Endothelial cell of umbilical vein (primary cell): ENCODE results near the gene ERG. TPM values are rescaled to one million over a fixed set of nuclear protein-coding genes. Genes with fewer than 3 reads are reported as not detected.

ENCODE experiments used
- BruUV-seq: library from RNA; stranded (reverse); fragments of 400-500 nt; replicated peaks from 2 replicates; lab custom pipeline; 2021; lab: Mats Ljungman, UMichigan
- CTCF ChIA-PET: fragments of 300-600, 350-600 bp; sonication (Branson Sonifier 250); formaldehyde crosslinking; loops from one replicate; lab custom pipeline; 2021; ENCODE audit warnings: antibody characterized with exemption, inconsistent platforms; lab: Charles Lee
- POLR2A ChIA-PET: fragments of 300-600, 350-600 bp; sonication (Branson Sonifier 250); formaldehyde crosslinking; loops from one replicate; lab custom pipeline; 2021; ENCODE audit warnings: antibody characterized with exemption, inconsistent platforms; lab: Charles Lee
- DNase-seq: peaks from one replicate; pipeline ENCODE4 v3.0.0-alpha.2; 2011; ENCODE audit warnings: low read depth, low spot score
- FAIRE-seq: peaks from 2 replicates; lab custom pipeline; 2011; peaks lifted over from hg19 to GRCh38; lab: Jason Lieb, UNC
- H2AFZ ChIP-seq: 2 replicates; pipeline ENCODE4 v1.6.0; 2012; ENCODE audit warnings: low read depth, low read length, control low read depth, inconsistent platforms
- H3K27ac ChIP-seq: 2 replicates; pipeline ENCODE4 v1.5.1; 2011; ENCODE audit warnings: low read depth, mild to moderate bottlenecking, control low read depth, low read length, moderate library complexity; ENCODE audit not compliant: insufficient read depth
- H3K27me3 ChIP-seq, 2 experiments: 2 replicates each; pipeline versions ENCODE4 v1.6.0 to v1.6.1; 2011; ENCODE audit warnings: low read length in 2 of 2, mixed read lengths in 1 of 2; ENCODE audit not compliant: control insufficient read depth in 2 of 2, insufficient read depth in 2 of 2
- H3K36me3 ChIP-seq, 2 experiments: 2 replicates in 1 of 2; 3 replicates in 1 of 2; pipeline ENCODE4 v1.5.1; 2011; ENCODE audit warnings: low read length in 2 of 2, mild to moderate bottlenecking in 1 of 2, moderate library complexity in 1 of 2; ENCODE audit not compliant: control insufficient read depth in 2 of 2, insufficient read depth in 2 of 2; ENCODE audit errors: extremely low read depth in 1 of 2
- H3K4me1 ChIP-seq: 3 replicates; pipeline ENCODE4 v1.5.1; 2011; ENCODE audit warnings: mild to moderate bottlenecking, low read length; ENCODE audit not compliant: control insufficient read depth, insufficient read depth; ENCODE audit errors: extremely low read depth
- H3K4me2 ChIP-seq: 2 replicates; pipeline ENCODE4 v1.6.1; 2011; ENCODE audit warnings: low read length, control low read depth, mixed read lengths; ENCODE audit not compliant: insufficient read depth
- H3K4me3 ChIP-seq, 3 experiments: fragments of 200-600 bp in 1 of 3; sonication (generic), shearing (Covaris generic) in 1 of 3; replicated peaks in 1 of 3; 2 replicates each; pipeline ENCODE4 v1.5.1; 2011 to 2016; ENCODE audit warnings: control low read depth in 3 of 3, low read length in 3 of 3, mild to moderate bottlenecking in 2 of 3, inconsistent platforms in 1 of 3, low read depth in 1 of 3, moderate library complexity in 1 of 3; ENCODE audit not compliant: insufficient read depth in 1 of 3
- H3K79me2 ChIP-seq: 2 replicates; pipeline ENCODE4 v1.6.0; 2012; ENCODE audit warnings: low read length, inconsistent platforms; ENCODE audit not compliant: control insufficient read depth, insufficient read depth
- H3K9ac ChIP-seq: replicated peaks from 2 replicates; pipeline ENCODE3; 2011; ENCODE audit warnings: low read length, control low read depth; ENCODE audit not compliant: insufficient read depth; ENCODE audit errors: extremely low read depth
- H3K9me1 ChIP-seq: replicated peaks from 3 replicates; pipeline ENCODE4 v1.6.0; 2011; ENCODE audit warnings: mild to moderate bottlenecking, low read length; ENCODE audit not compliant: control insufficient read depth, insufficient read depth; ENCODE audit errors: extremely low read depth
- H3K9me3 ChIP-seq: replicated peaks from 2 replicates; pipeline ENCODE4 v1.5.1; 2012; ENCODE audit warnings: low read length, inconsistent platforms; ENCODE audit not compliant: control insufficient read depth, insufficient read depth
- H4K20me1 ChIP-seq: replicated peaks from 2 replicates; pipeline ENCODE3; 2011; ENCODE audit warnings: mild to moderate bottlenecking, low read length; ENCODE audit not compliant: control insufficient read depth, insufficient read depth; ENCODE audit errors: extremely low read depth
- CTCF ChIP-seq, 2 donors: IDR thresholded peaks; 1 replicate in 1 of 2; 2 replicates in 1 of 2; pipeline ENCODE4 v1.5.1; 2011; ENCODE audit warnings: low read length in 2 of 2, mild to moderate bottlenecking in 2 of 2, moderate library complexity in 2 of 2, control low read depth in 1 of 2, inconsistent platforms in 1 of 2, low read depth in 1 of 2; ENCODE audit not compliant: insufficient read depth in 1 of 2; ENCODE audit errors: extremely low read depth in 1 of 2
- EZH2 ChIP-seq: IDR thresholded peaks from 2 replicates; pipeline ENCODE4 v1.6.1; 2012; ENCODE audit warnings: borderline replicate concordance, low read depth, mild to moderate bottlenecking, moderate library complexity, low read length, inconsistent platforms; ENCODE audit not compliant: severe bottlenecking
- FOS ChIP-seq: IDR thresholded peaks from 2 replicates; pipeline ENCODE4 v1.6.1; 2011; ENCODE audit warnings: mild to moderate bottlenecking, low read length, moderate library complexity, borderline replicate concordance; ENCODE audit not compliant: insufficient read depth
- GATA2 ChIP-seq: IDR thresholded peaks from 2 replicates; pipeline ENCODE4 v1.7.0; 2011; ENCODE audit warnings: low read depth, mild to moderate bottlenecking, moderate library complexity, mixed read lengths, low read length; ENCODE audit not compliant: insufficient read length, insufficient read depth
- JUN ChIP-seq: IDR thresholded peaks from 2 replicates; pipeline ENCODE4 v1.6.1; 2011; ENCODE audit warnings: borderline replicate concordance, low read depth; ENCODE audit not compliant: insufficient read length, insufficient read depth
- MAX ChIP-seq: IDR thresholded peaks from 2 replicates; pipeline ENCODE4 v1.6.1; 2011; ENCODE audit not compliant: insufficient read depth, insufficient read length
- MYC ChIP-seq: IDR thresholded peaks from one replicate; pipeline ENCODE4 v1.6.1; 2011; ENCODE audit warnings: mild to moderate bottlenecking, low read depth, low read length
- POLR2A ChIP-seq: IDR thresholded peaks from 2 replicates; pipeline ENCODE4 v1.6.1; 2012; ENCODE audit warnings: low read depth, mild to moderate bottlenecking, control low read depth, low read length
- POLR2AphosphoS5 ChIP-seq: IDR thresholded peaks from 2 replicates; pipeline ENCODE4 v1.6.1; 2012; ENCODE audit warnings: low read depth, mild to moderate bottlenecking, control low read depth, low read length, moderate library complexity; ENCODE audit not compliant: insufficient read depth
- dilution Hi-C: fragments of 300-500 bp; cut with MboI; formaldehyde crosslinking; loops from one replicate; pipeline ENCODE4 v1.15.0; 2019; ENCODE audit warnings: low sequenced_read_pairs; ENCODE audit not compliant: extremely low pct_ligation_motif_present
- intact Hi-C: fragments of 100-400 bp; cut with micrococcal nuclease; formaldehyde crosslinking; loops from one replicate; pipeline ENCODE4 v1.10.0; 2022
- polyA plus RNA-seq, 4 experiments: library from polyadenylated mRNA; depleted of rRNA in 3 of 4; stranded (reverse) in 3 of 4; unstranded in 1 of 4; fragments of >200 nt; gene quantifications; 2 replicates each; pipeline versions ENCODE4 v1.2.1 to v1.2.3, GENCODE V29; 2011 to 2012; ENCODE audit warnings: missing spikeins in 1 of 4
- total RNA-seq: library from RNA; stranded (reverse); gene quantifications from 2 replicates; pipeline ENCODE4 v1.2.3, GENCODE V29; 2021

ERG gene
- total and polyA plus RNA-seq, 2 donors (not counting 3 experiments of a cell fraction or from before 2014, with no cell fraction given): 173 to 210 TPM

GRCh38 chr21:38384675-38385426 lies 113.4 kb downstream of the ERG start:
- CTCF ChIA-PET: no interaction called here
- intact Hi-C loops: loop anchor here (5.0 to 10.0 kb wide), 2 partner anchors 57 to 790 kb away; no protein-coding TSS in a partner anchor
- Histone ChIP-seq H2AFZ (no peak overlapping the region), H3K9me3 (no peaks in the 10 kb centered on the region), H3K36me3 (peaks cover 39 to 49% of the 10 kb centered on the region in 2 experiments), H3K4me2 (no peak overlapping the region), H3K27ac (no peak overlapping the region), H4K20me1 (no peaks in the 10 kb centered on the region), H3K27me3 (no peaks in the 10 kb centered on the region), H3K9ac (no peak overlapping the region), H3K4me3 (no peak overlapping the region), H3K9me1 (no peaks in the 10 kb centered on the region), H3K79me2 (peaks cover 32% of the 10 kb centered on the region), H3K4me1 (peaks cover 36% of the 10 kb centered on the region)
- FAIRE-seq (no peak), DNase-seq (no peak)
- dilution Hi-C loops: no loop called here
- POLR2A ChIA-PET: no interaction called here
- no TSS peak for BruUV-seq
- TF ChIP-seq POLR2A (peak; percentile 42), MYC (no peak)

GRCh38 chr21:38384238-38384560 lies 114.1 kb downstream of the ERG start:
- DNase-seq (no peak), FAIRE-seq (no peak)
- H3K27ac ChIP-seq: no peak overlapping the region
- TF ChIP-seq CTCF (IDR thresholded peaks at IDR 0.05; ENCODE audit: extremely low read depth in 1 of 2, insufficient read depth in 1 of 2, low read depth in 1 of 2, low read length in 2 of 2) (no peak), MAX (no peak), EZH2 (no peak), GATA2 (no peak), JUN (no peak), MYC (no peak), POLR2A (no peak), POLR2AphosphoS5 (no peak), FOS (no peak)
- dilution Hi-C loops: no loop called here
- no peaks in the 10 kb centered on the region for H3K9me3 ChIP-seq
- H3K36me3 ChIP-seq: peaks cover 39 to 49% of the 10 kb centered on the region in 2 experiments
- H4K20me1 ChIP-seq: no peaks in the 10 kb centered on the region
- H3K4me1 ChIP-seq: peaks cover 36% of the 10 kb centered on the region
- no TSS peak for BruUV-seq
- H3K9ac ChIP-seq: no peak overlapping the region
- H3K9me1 ChIP-seq: no peaks in the 10 kb centered on the region
- no peak overlapping the region for H3K4me3 ChIP-seq
- ChIA-PET CTCF (no interaction called here), POLR2A (no interaction called here)
- H3K79me2 ChIP-seq: peaks cover 32% of the 10 kb centered on the region
- H2AFZ ChIP-seq: no peak overlapping the region
- intact Hi-C loops: loop anchor here (10.0 kb wide), 1 partner anchor 791 kb away; no protein-coding TSS in a partner anchor
- H3K27me3 ChIP-seq: no peaks in the 10 kb centered on the region
- no peak overlapping the region for H3K4me2 ChIP-seq
